Esophagus muscularis mucosa (tissue), 3 donors: ENCODE measurements around the gene RFTN1.

Experiments used
- CTCF ChIP-seq, 3 experiments: fragments of 200-600 bp in 2 of 3; fragments of 450-650 bp in 1 of 3; sonication (generic) in 2 of 3; IDR thresholded peaks; one replicate each; pipeline ENCODE4 v1.5.1; 2017 to 2019; ENCODE audit warnings: antibody characterized with exemption in 3 of 3, mild to moderate bottlenecking in 2 of 3, moderate library complexity in 1 of 3
- POLR2A ChIP-seq: fragments of 450-650 bp; IDR thresholded peaks from one replicate; pipeline ENCODE4 v1.6.1; 2017; ENCODE audit warnings: antibody characterized with exemption, moderate library complexity, mild to moderate bottlenecking, low read depth

- no peak for TF ChIP-seq POLR2A
- TF ChIP-seq CTCF (IDR thresholded peaks at IDR 0.05), result no peak
Observed at GRCh38 chr3:16449369-16449768, 64.1 kb downstream of the RFTN1 start.
